HCT116 (cell line): Measurements from ENCODE around the gene PRR12.

Experiments
- RAD21 ChIP-seq: IDR thresholded peaks from 2 replicates; pipeline ENCODE4 v1.6.1; 2012; ENCODE audit warnings: low read depth, mild to moderate bottlenecking
- ZFX ChIP-seq: fragments of 450-650 bp; IDR thresholded peaks from 2 replicates; pipeline ENCODE4 v1.6.1; 2017

DNA sequence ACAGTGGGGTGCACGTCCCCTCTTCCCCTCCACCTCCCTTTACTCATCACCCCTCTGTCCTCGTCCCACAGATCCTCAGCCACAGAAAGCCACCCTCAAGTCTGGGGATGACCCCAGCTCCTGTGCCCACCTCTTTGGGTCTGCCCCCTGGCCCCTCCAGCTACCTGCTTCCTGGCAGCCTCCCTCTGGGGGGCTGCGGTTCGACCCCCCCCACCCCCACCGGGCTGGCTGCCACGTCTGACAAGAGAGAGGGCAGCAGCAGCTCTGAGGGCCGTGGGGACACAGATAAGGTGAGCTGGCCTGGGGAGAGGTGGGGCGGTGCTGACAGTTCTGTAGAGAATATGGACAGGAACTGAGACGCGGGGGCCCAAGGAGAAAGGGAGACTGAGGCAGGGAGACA, 63.6 kb downstream of the PRR12 start:
- TF ChIP-seq ZFX (no peak), RAD21 (no peak)
